Liver (tissue), 3 donors: ENCODE measurements around the gene FCN3.

ENCODE experiments used
- ATF3 ChIP-seq: IDR thresholded peaks from 2 replicates; pipeline ENCODE4 v1.6.1; 2016; ENCODE audit warnings: antibody characterized with exemption
- CTCF ChIP-seq: fragments of 150-350 bp; IDR thresholded peaks from 2 replicates; pipeline ENCODE4 v1.5.1; 2017; ENCODE audit warnings: improper control_type of control experiment, low read depth, low read length; ENCODE audit not compliant: missing input control
- NR2F2 ChIP-seq: IDR thresholded peaks from 2 replicates; pipeline ENCODE4 v1.6.1; 2016; ENCODE audit warnings: antibody characterized with exemption
- RAD21 ChIP-seq, 2 donors: IDR thresholded peaks; 2 replicates each; pipeline ENCODE4 v1.6.1; 2016; ENCODE audit warnings: antibody characterized with exemption in 2 of 2, mild to moderate bottlenecking in 2 of 2
- REST ChIP-seq: IDR thresholded peaks from 2 replicates; pipeline ENCODE4 v1.6.1; 2016; ENCODE audit warnings: antibody characterized with exemption, mild to moderate bottlenecking
- RXRA ChIP-seq, 2 donors: IDR thresholded peaks; 2 replicates each; pipeline ENCODE4 v1.6.1; 2017 to 2018; ENCODE audit warnings: antibody characterized with exemption in 2 of 2, mild to moderate bottlenecking in 1 of 2
- SP1 ChIP-seq: IDR thresholded peaks from 2 replicates; pipeline ENCODE4 v1.6.1; 2018; ENCODE audit warnings: antibody characterized with exemption, mild to moderate bottlenecking
- YY1 ChIP-seq: IDR thresholded peaks from 2 replicates; pipeline ENCODE4 v1.6.1; 2016; ENCODE audit warnings: antibody characterized with exemption, mild to moderate bottlenecking
- donor health status: healthy.
- donor health status: healthy.

GRCh38 chr1:27335506-27336422 is 38.9 kb downstream of the FCN3 start:
- TF ChIP-seq RXRA (IDR thresholded peaks at IDR 0.05) (no peak), YY1 (no peak), CTCF (no peak), ATF3 (no peak), REST (no peak), RAD21 (IDR thresholded peaks at IDR 0.05) (no peak), SP1 (no peak), NR2F2 (no peak)
